Chondrocyte (in vitro differentiated cells): Measurements from ENCODE around the gene LILRA5. TPM values are rescaled to one million over a fixed set of nuclear protein-coding genes. Genes with fewer than 3 reads are reported as not detected.

ENCODE experiments used
- DNase-seq: peaks from one replicate; pipeline ENCODE4 v3.0.0; 2021; ENCODE audit warnings: mixed read lengths, low spot score
- H3K27ac Mint-ChIP-seq: one replicate; pipeline ENCODE4 v1.8.0; 2021; ENCODE audit warnings: mild to moderate bottlenecking, moderate library complexity, mixed read lengths; ENCODE audit not compliant: unreplicated experiment
- H3K27me3 Mint-ChIP-seq: 2 replicates; pipeline ENCODE4 v1.8.0; 2021; ENCODE audit warnings: low read depth, mixed read lengths
- H3K36me3 Mint-ChIP-seq: 2 replicates; pipeline ENCODE4 v1.8.0; 2021; ENCODE audit warnings: low read depth, mixed read lengths
- H3K4me1 Mint-ChIP-seq: 2 replicates; pipeline ENCODE4 v1.8.0; 2021; ENCODE audit warnings: low read depth, mild to moderate bottlenecking, mixed read lengths
- H3K4me3 Mint-ChIP-seq: one replicate; pipeline ENCODE4 v1.8.0; 2021; ENCODE audit warnings: mild to moderate bottlenecking, moderate library complexity, mixed read lengths; ENCODE audit not compliant: unreplicated experiment
- H3K9me3 Mint-ChIP-seq: 2 replicates; pipeline ENCODE4 v1.8.0; 2021; ENCODE audit warnings: low read depth, mixed read lengths
- CTCF ChIP-seq: fragments of 200-600 bp; sonication (generic); IDR thresholded peaks from 2 replicates; pipeline ENCODE4 v1.5.0; 2021; ENCODE audit warnings: antibody characterized with exemption, mild to moderate bottlenecking, moderate library complexity
- microRNA-seq: library from miRNA; unstranded; fragments of <30 nt; microRNA quantifications from one replicate; pipeline ENCODE4 v1.2.0, GENCODE V29; 2020; ENCODE audit warnings: borderline number of aligned reads
- total RNA-seq: library from RNA; stranded (reverse); gene quantifications from 3 replicates; pipeline ENCODE4 v1.2.1, GENCODE V29; 2021

LILRA5 gene
- total RNA-seq, 1 donor from 2014 or later = not detected

- DNase-seq = no peak
- TF ChIP-seq CTCF = peak; percentile 78
- peaks cover 2% of the 10 kb centered on the region for H3K9me3 Mint-ChIP-seq
- H3K36me3 Mint-ChIP-seq = no peaks in the 10 kb centered on the region
- H3K4me3 Mint-ChIP-seq = no peak overlapping the region
- H3K4me1 Mint-ChIP-seq = no peaks in the 10 kb centered on the region
- peaks cover 20% of the 10 kb centered on the region for H3K27me3 Mint-ChIP-seq
- no peak overlapping the region for H3K27ac Mint-ChIP-seq
Observed at GRCh38 chr19:54266133-54266532, 46.8 kb downstream of the LILRA5 start.

- no peak for DNase-seq
- H3K27me3 Mint-ChIP-seq = peaks cover 15% of the 10 kb centered on the region
- H3K36me3 Mint-ChIP-seq = no peaks in the 10 kb centered on the region
- TF ChIP-seq CTCF = no peak
- H3K4me3 Mint-ChIP-seq = no peak overlapping the region
- H3K27ac Mint-ChIP-seq = no peak overlapping the region
- no peaks in the 10 kb centered on the region for H3K9me3 Mint-ChIP-seq
- H3K4me1 Mint-ChIP-seq = no peaks in the 10 kb centered on the region
Observed at GRCh38 chr19:54262470-54262869, 50.5 kb downstream of the LILRA5 start.

- TF ChIP-seq CTCF = no peak
- Mint-ChIP-seq H3K9me3 (no peaks in the 10 kb centered on the region), H3K27me3 (peaks cover 15% of the 10 kb centered on the region), H3K4me1 (no peaks in the 10 kb centered on the region), H3K4me3 (no peak overlapping the region), H3K36me3 (no peaks in the 10 kb centered on the region), H3K27ac (no peak overlapping the region)
- DNase-seq = no peak
Observed at GRCh38 chr19:54262066-54262465, 50.9 kb downstream of the LILRA5 start.

- peaks cover 25% of the 10 kb centered on the region for H3K27me3 Mint-ChIP-seq
- DNase-seq = peak; percentile 54
- no peak for TF ChIP-seq CTCF
- no peak within 1 kb of the TSS for H3K4me3 Mint-ChIP-seq
- no peaks in the 10 kb centered on the region for H3K36me3 Mint-ChIP-seq
- H3K27ac Mint-ChIP-seq = no peak within 1 kb of the TSS
- H3K9me3 Mint-ChIP-seq = no peaks in the 10 kb centered on the region
- H3K4me1 Mint-ChIP-seq = no peaks in the 10 kb centered on the region
Observed at GRCh38 chr19:54257116-54257480, 55.9 kb downstream of the LILRA5 start, which contains the start of gene LILRB5. Gene LILRB5, minus strand, starts transcription at chr19:54257273. Its CDS starts 80 bp downstream, at chr19:54257193.

Small RNAs within 50 kb of the gene (microRNA-seq; reads per million reads assigned to microRNA genes)
- not detected for gene MIR4752

Other genes with a start within 250 kb of the LILRA5 start
- gene VSTM1, start 249.3 kb downstream of the LILRA5 start, total RNA-seq = not detected in 3 replicates
- gene TARM1, start 231.8 kb downstream of the LILRA5 start, total RNA-seq = not detected in 3 replicates
- 0.21 to 0.48 TPM (median 0.37 TPM) in 3 replicates for gene OSCAR, start 212.4 kb downstream of the LILRA5 start, total RNA-seq
- 77.4 to 93.7 TPM (median 92.1 TPM) in 3 replicates for gene NDUFA3, start 210.3 kb downstream of the LILRA5 start, total RNA-seq
- 23.3 to 28.5 TPM (median 28.0 TPM) in 3 replicates for gene TFPT, start 197.5 kb downstream of the LILRA5 start, total RNA-seq
- 45.8 to 62.5 TPM (median 45.9 TPM) in 3 replicates for gene PRPF31, start 197.4 kb downstream of the LILRA5 start, total RNA-seq
- gene CNOT3, start 175.4 kb downstream of the LILRA5 start, total RNA-seq = 33.1 to 47.3 TPM (median 33.7 TPM) in 3 replicates
- 4.4 to 6.0 TPM (median 4.5 TPM) in 3 replicates for gene LENG1, start 153.4 kb downstream of the LILRA5 start, total RNA-seq
- gene TMC4, start 140.0 kb downstream of the LILRA5 start, total RNA-seq = 0.73 to 3.7 TPM (median 3.2 TPM) in 3 replicates
- gene MBOAT7, start 123.6 kb downstream of the LILRA5 start, total RNA-seq = 71.4 to 83.8 TPM (median 76.6 TPM) in 3 replicates
- gene TSEN34, start 121.9 kb downstream of the LILRA5 start, total RNA-seq = 39.6 to 46.2 TPM (median 40.5 TPM) in 3 replicates
- 689 to 819 TPM (median 699 TPM) in 3 replicates for gene RPS9, start 112.3 kb downstream of the LILRA5 start, total RNA-seq
- not detected in 3 replicates for gene LILRB3, start 90.2 kb downstream of the LILRA5 start, total RNA-seq
- not detected in 3 replicates for gene LILRA6, start 70.4 kb downstream of the LILRA5 start, total RNA-seq
- not detected in 3 replicates for gene LILRB5, start 55.9 kb downstream of the LILRA5 start, total RNA-seq
- gene LILRB2, start 32.1 kb downstream of the LILRA5 start, total RNA-seq = not detected in 3 replicates
- not detected in 3 replicates for gene LILRA4, start 26.0 kb upstream of the LILRA5 start, total RNA-seq
- not detected in 3 replicates for gene LAIR1, start 51.8 kb upstream of the LILRA5 start, total RNA-seq
- 0.49 TPM in 1 of 3 replicates, not detected in the others for gene TTYH1, start 102.3 kb upstream of the LILRA5 start, total RNA-seq
- gene LENG8, start 136.0 kb upstream of the LILRA5 start, total RNA-seq = 110 to 166 TPM (median 116 TPM) in 3 replicates
- 10.2 to 14.8 TPM (median 13.2 TPM) in 3 replicates for gene LENG9, start 150.6 kb upstream of the LILRA5 start, total RNA-seq
- gene CDC42EP5, start 160.1 kb upstream of the LILRA5 start, total RNA-seq = 62.9 to 66.4 TPM (median 66.4 TPM) in 3 replicates
- gene LAIR2, start 189.7 kb upstream of the LILRA5 start, total RNA-seq = not detected in 3 replicates